HepG2 (cell line): ENCODE data around the gene LAMB4. TPM values are rescaled to one million over a fixed set of nuclear protein-coding genes. Genes with fewer than 3 reads are reported as not detected.

Experiments
- polyA plus RNA-seq, 8 experiments: library from polyadenylated mRNA; depleted of rRNA in 3 of 8; stranded (reverse) in 7 of 8; unstranded in 1 of 8; fragments of >200 nt; fragmentation: Illumina TruSeq in 4 of 8; extraction: Trizol in 4 of 8; gene quantifications; 2 replicates each; pipeline versions ENCODE4 v1.2.1 to v1.2.3, GENCODE V29; 2011 to 2016; ENCODE audit warnings: low read depth in 4 of 8, missing spikeins in 1 of 8, mixed read lengths in 1 of 8; ENCODE audit not compliant: insufficient read depth in 1 of 8
- small RNA-seq, 3 experiments: library from RNA; depleted of rRNA; stranded (forward); fragments of <200 nt; gene quantifications; one replicate each; pipeline ENCODE3, GENCODE V24; 2012; ENCODE audit warnings: low read depth in 2 of 3, low replicate concordance in 1 of 3; ENCODE audit not compliant: insufficient read length in 3 of 3, insufficient read depth in 2 of 3
- total RNA-seq, 5 experiments: library from RNA; depleted of rRNA; stranded (reverse); fragments of >200 nt; fragmentation: Illumina TruSeq; extraction: Trizol; gene quantifications; 2 replicates each; pipeline ENCODE4 v1.2.3, GENCODE V29; 2016; ENCODE audit warnings: low read depth in 1 of 5

The LAMB4 gene
- total and polyA plus RNA-seq, 2 of the 13 experiments (the other 11 are each of a cell fraction or from before 2014, with no cell fraction given), result 0.05 TPM; not detected in 1

Small RNAs within 50 kb of the gene (small RNA-seq; reads per million reads assigned to genes)
- gene RF00012, result 0 reads per million in 3 experiments

Other genes with a start within 250 kb of the LAMB4 start
- gene DLD, start 239.2 kb downstream of the LAMB4 start, total RNA-seq (2016; rRNA removed; fragmentation: Illumina TruSeq; extraction: Trizol), result 95.2 and 128 TPM in 2 replicates
- 49.1 and 56.8 TPM in 2 replicates for gene DLD, start 239.2 kb downstream of the LAMB4 start, polyA plus RNA-seq (2011; rRNA removed)
- gene LAMB1, start 127.2 kb downstream of the LAMB4 start, total RNA-seq (2016; rRNA removed; fragmentation: Illumina TruSeq; extraction: Trizol), result 56.4 and 109 TPM in 2 replicates
- 124 and 127 TPM in 2 replicates for gene LAMB1, start 127.2 kb downstream of the LAMB4 start, polyA plus RNA-seq (2011; rRNA removed)